NCI-H1048 (cell line): ENCODE data around the gene KCNK5.

Experiments used
- DNase-seq: peaks from one replicate; lab custom pipeline; 2025; lab: John Stamatoyannopoulos, UW

Gene KCNK5

DNA sequence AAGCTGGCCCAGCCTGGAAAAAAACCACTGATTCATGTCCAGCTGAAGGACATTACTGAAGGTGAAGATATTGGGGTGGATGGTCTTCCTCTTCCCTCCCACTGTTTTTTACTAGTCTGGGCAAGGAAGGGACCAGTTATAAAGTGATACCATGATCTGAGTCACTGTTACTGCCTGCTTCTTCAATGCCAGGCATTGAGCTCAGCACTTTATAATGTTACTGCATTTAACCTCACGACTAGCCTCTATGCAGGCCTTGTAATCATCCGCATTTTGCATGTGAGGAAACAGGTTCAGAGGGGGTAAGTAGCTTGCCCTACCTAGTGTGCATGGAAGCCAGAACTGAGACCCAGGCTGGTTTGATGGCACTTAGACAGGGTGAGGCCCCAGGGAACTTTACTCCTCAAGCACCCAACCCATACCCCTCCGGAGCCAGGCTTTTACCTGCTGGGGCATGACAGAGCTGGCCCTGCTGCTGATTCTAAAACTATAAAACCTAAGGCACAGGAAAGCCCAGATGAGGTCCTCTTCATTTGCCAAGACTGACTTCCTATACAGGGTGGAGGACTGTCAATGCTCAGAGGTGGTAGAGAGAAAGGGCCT, 11.0 kb upstream of the KCNK5 start:
- DNase-seq = no peak

DNA sequence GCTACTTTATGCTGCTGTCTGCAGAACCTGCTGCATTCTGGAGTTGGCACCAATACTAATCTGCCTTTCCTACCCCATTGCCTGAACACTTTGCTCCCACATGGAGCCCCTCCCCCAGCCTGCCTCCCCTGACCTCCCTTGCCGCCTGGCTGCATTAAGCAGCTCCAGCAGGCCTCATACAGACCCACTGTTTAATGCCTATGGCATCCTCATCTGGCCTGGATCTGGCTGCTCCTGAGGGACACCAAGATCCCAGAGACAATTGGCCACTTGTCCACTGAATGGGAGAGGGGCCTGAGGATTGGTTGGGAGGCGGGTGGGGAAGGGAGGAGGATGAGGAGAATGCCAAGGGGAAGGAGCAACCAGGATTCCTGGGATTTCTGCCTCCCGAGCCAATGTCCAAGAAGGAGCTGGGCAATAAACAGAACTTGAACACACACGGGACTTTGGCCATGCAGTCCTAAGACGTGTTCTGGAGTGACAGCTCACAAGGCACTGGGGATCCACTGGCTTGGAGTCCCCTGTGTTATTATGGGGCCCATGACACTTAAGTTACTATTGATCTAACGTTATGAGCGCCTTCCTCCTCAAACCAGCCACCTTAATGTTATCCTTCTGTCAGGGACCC, 10.4 kb upstream of the KCNK5 start:
- no peak for DNase-seq

DNA sequence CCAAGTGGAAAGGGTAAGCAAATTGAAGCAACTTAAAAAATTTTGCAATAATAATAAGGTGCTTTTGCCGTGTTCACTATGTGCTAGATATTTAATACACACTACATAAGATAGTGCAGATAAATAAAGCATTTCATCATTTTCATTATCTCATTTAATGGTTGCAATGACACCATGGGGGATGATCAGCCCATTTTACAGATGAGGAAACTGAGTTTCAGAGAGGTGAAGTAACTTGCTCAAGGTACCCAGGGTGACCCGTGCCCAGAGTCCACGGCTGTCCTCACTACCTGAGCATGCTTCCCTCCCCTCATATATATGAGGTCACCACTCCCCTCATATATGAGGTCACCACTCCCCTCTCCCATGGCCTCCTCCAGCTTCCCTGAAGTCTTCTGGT, 7.5 kb upstream of the KCNK5 start:
- no peak for DNase-seq

DNA sequence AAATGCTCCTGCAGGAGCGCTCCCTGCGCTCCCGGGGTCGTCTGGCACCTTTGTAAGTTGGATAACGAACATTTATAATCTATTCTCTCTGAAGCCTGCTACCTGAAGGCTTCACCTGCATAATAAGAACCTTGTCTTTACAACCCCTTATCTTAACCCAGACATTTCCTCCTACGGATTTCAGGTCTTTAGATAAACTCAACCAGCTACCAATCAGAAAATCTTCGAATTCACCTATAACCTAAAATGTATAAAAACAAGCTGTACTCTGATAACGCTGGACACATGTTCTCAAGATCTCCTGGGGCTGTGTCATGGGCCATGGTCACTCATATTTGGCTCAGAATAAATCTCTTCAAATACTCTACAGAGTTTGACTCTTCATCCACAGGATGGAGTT, 4.1 kb upstream of the KCNK5 start:
- DNase-seq = no peak

DNA sequence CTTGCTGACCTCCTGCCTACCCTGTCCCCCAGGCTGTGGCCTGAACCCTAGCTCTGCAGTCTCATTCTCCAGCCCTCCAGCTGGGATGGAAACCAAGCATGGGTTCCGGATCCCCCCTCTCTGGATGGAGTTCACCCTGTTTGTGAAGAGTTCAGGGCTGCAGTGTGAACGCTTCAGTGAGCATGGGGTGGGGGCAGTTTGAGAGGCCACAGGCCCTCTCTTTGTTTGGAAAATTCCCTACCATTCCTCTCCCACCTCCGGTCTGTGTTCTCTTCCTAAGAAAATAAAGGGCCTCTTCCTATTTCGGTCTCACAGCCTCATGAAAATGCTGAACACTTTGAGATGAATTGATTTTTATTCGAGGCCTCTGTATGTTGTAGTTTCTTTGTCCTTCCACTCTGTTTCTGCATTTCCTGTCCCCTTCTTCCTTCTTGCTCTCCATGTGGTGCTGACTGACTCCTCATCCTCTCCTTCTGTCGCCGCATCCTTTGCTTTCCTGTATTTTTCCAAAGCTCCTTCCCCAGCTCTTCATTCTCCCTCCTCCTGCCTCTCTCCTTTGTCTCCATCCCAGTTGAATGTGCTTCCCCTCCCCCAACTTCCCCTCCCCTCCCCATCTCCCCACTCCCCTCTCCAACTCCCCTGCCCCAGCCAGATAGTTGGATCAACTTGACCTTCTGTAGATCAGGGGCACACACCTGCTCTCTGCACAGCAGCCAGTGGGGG, 2.4 kb upstream of the KCNK5 start:
- no peak for DNase-seq

DNA sequence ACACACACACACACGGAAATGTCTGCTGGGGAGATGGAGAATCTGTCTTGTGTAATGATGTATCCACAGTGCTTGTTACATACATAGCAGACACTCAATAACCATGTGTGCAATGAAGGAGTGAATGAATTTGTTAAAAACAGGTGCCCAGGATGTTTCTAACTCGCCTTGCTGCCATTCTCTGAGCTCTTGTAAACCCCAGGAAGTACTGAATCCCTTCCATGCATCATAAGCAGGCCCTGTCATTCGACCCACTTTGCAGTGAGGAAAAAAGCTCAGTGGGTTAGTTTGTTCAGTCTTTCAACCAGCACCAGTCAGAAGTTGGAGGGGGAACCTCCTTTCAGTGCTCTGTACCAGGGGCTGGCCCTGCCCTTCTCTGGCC, 1.4 kb upstream of the KCNK5 start:
- no peak for DNase-seq

DNA sequence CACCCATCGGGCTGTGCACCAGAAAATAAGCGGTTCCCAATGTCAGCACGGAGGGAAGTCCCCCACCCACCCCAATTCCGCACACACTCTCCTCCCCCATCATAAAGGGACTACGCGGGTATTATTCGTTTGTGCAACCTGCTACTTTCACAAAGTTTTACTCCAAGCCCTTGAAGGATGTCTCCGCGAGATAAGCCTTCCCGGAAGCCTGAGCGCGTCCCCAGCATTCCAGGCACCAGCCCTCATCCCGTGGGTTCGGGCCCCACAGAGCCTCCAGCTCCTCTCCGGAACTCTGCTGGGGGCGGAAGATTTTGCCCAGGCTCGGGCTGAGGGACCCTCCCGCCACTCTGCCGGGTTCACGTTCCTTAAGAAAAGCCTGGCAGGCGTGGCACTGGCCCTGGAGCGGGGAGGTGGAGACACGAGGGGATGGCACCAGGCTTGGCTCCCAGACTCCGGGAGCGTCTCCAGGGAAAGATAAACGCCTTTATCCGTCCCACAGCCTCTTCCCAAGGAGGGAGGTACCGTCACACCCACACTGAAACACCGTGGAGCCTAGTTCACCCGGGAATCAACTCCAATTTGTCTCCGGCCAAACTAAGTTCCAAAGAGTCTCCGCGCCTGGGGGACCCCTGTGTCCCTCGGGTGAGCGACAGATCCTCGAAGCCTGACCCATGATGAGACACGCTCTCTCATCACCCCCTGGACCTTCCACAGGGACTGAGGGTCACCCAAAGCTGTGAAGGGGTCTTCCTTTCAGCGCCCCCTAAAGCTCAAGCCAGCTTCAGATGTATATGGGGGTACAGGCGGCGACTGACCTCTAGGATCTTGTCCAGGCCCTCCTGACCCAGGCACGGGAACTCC, 934 bp downstream of the KCNK5 start:
- no peak for DNase-seq

DNA sequence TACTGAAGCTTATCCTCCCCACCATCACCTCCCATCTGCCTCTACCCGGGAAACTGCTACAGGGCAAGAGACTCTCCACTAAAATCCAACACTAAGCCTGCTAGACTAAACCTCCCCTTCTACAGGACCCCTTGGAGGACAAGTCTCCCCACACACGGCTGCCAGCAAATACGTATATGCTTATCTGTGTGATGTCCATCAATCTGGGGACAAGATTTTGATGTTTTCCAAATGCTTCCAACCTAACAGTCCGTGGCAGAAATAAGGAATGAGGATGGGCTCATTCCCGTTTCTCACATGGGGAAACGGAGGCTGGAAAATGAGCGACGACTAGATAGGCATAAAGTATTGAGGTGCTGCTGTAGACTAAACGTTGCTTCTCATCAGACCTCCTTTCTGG, 1.8 kb downstream of the KCNK5 start:
- no peak for DNase-seq

DNA sequence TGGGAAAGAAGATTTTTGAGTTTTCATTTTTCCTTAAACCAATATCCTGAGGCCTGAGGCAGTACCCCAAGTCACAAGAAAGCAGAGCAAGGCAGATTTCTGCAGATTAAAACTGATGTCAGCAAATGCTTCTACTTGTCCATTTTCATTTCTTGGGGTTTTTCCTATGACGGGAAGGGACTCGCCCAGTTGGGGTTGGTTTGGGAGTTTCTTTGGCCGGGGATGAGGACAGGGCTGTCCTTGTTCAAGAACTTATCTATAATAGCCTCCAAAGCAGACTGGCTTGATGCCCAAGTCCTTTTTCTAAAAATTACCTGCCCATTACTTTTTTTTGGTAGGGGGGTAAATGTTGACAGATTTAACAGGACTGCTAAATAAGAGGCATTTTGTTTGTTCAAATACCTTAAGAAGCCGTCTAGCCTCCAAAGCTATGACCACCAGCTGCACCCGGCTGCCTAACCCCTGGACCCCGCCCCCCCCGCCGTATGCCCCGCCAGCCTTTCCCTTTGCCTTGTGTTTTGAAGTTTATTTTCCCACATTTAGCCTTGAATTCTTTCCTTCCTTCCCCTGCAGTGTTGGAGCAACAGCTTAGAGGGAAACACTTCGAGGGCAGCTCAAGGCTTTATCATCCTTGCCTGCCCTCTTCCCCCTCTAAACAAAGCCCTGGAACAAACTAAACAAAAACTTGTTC, 2.5 kb downstream of the KCNK5 start:
- no peak for DNase-seq

DNA sequence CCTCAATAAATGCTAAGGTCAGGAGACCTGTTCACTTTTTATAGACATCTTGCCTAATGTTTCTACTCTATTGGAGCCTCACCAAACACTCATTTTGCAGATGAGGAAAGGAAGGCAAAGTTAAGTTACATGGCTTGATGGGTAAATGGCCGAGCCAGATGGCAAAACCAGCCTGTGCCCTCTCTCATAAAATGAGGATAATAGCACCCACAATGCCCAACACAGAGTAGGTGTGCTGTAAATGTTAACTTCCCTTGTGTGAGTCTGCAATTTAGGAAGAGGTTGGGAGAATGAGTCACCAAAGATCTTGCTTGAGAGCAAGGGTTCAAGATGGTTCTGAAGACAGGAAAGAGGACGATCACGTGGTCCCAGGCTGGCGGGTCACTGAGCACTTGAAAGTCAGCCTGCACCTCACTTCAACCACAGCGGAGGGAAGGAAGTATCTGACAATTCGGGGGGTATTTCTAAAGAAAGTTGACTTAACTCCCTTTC, 3.3 kb downstream of the KCNK5 start:
- DNase-seq = no peak

DNA sequence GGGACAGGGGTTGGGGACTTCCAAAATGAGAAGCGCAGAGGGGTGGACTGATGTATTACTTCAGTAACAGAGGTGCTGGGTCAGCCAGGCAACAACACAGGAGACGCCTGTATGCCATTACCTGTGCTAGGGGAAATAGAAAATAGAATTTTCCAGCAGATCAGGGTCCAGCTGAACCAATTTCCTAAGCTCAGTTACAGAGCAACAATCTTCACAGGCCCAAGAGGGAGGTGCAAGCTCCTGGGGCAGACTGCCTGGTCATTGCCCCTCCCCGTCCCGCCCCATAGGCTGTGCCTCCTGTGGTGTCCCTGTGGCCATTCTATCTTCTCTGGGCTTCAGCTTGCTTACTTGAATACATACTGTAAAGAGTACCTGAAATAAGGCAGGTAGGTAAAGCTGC, 3.7 kb downstream of the KCNK5 start:
- no peak for DNase-seq

DNA sequence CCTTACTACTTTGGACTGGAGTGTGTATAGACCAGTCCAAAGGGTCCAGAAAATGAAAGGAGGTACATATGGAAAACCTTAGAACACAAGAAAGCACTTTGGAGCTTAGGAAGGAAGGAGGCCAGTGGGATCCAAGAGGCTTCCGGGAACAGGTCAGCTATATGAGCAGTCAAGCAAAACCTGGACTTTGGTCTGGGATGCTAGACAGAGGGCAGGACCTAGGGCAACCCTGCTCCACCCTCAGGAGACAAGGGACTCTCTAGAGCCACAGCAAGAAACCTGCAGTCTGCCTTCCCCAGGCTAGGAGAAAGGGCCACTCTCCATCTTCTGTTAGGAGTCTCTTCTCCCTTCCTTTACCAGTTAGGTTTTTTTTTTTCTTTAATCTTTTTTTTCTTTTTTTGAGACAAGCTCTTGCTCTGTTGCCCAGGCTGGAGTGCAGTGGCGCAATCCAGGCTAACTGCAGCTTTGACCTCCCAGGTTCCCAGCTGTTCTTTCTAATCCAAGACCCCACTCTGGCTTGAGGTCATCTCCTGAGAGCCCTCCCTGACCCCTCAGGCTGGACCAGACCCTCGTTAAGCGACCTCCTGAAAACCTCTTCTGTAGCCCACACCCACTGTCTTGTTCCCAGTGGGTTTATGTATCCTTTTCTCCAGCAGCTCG, 4.6 kb downstream of the KCNK5 start:
- DNase-seq = no peak

DNA sequence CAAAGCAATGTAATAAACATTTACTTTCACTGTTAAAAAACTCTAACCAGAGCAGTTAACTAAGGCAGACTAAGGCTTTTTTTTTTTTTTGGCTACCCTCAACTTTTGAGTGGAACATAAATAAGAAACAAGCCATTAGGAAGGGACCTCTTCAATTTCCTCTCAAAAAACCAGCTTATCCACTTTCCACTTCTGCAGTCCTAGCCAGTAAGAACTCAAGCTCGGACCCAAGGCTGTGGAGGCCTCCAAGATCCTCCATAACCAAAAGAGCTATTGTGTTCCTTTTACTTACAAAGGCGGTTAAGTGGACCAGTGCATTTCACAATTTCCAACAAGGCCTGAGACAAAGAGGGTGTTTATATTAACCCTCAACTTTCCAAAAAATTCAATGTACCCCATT, 5.3 kb downstream of the KCNK5 start:
- no peak for DNase-seq

DNA sequence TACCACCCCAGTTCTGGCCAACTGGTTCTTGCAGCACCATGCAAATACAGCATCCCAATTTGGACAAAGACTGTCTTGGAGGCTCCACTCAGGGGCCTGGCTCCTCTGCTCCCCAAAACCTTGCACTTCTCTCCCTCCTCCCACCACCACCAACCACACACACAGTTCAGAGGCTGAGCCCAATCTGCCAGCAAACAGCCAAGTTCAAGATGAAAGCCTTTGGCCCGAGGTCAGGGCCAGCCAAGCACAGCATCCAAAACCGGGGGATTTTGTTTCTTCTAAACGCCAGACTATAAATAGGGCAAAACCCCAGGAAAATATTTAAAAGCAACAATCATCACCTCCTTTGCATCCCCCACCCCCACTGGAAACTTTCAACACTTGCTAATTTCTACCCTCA, 5.7 kb downstream of the KCNK5 start:
- DNase-seq = no peak

DNA sequence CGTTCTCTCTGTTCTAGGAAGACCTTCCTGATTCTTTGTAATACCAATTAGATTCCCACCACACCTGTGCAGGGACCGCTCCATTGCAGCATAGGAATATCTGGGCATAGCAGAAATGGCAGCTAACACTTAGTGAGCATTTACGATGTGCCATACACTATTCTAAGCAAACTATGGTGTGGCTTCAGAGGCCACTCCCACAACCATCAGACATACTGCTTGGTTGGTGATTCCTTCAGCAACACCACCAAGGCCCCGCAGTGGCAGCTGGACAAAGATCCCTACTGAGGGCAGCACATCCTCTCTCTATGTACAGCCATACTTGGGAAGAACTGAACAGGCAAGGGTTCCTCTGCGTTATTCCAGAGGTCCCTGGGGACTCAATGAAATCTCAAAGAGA, 6.2 kb downstream of the KCNK5 start:
- DNase-seq = no peak

DNA sequence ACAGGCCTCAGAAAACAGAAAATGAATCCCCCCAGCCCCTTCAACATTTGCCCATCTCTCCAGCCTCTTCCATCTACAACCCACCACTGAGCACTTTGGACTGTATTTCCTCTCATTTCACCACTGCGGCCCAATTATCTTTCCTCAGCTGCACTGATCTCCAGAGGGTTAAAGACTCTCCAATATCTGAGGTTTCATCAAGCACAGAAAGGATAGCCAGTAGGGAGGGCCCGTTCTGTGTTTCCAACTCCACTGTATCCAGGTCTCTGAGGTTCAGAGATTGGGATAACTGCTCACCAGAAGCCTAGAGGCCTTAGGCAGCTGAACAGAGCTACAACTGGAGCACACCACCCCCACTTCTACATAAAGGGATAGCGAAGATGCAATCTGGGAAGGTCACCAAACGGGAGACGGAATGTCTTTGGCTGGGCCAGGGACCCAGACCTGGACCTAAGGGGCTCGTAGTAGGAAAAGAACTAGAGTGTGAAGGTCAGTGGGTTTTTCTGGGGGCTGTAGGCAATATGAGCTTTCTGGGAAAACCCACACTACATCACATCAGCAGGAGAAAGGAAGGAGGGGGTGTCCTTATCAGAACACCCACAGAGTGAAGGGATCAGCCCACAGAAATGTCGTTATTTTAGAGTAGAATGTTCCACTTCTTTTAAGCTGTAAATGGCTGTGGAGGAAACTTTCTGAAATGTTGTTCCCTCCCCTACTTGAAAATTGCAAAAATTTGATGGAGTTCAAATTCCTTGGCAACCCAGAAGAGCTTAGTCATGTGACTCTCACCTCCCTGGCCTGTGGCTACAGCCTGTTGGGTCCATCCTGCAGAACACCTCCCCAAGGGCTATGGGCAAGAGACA, 7.3 kb downstream of the KCNK5 start:
- no peak for DNase-seq

DNA sequence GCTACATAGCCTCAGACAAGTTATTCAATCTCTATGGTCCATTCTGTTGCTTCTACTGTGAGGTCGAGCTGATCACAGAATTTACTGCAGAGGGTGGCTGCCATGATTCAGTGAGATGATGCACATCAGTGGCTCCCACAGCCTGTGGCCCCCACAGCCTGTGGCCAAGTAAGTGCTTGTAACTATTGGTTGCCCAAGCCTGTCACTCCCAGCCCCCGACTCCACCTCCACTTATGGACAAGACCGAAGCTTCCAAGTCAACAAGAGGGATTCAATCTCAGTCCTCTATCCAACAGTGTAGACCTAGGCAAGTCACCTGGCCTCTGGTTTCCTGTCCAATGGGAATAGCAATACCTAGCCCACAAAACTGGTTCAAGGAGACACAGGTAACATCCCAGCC, 8.2 kb downstream of the KCNK5 start:
- no peak for DNase-seq

DNA sequence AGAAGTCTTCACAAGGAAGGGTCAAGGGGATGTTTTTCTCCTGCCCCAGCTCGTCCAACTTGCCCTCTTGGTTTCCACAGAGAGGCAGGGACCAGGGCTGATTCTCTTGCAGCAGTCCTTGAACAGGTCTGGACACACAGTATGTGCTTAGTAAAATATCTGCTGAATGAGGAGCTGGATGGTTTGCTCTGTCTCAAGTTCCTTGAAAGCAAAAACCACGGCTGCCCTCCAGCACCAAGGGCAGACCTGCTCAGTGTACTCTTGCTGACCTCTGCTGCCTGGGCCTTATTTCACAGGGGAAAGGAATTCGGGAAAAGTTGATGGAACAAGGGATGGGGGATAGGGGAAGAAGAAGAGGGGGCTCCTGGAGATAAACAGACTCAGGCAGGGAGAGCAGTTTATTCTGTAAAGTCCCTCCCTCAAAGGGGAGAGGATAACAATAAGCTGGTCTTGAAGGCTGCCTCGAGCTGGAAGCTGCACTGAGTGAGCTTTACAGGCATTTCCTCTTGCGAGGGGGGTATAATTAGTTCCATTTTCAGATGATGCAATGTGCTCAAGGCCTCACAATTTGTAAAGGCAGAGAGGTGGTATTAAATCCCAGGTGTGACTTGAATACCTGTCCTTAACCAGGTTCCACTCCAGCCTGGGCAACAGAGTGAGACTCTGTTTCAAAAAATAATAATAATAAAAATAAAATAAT, 10.3 kb downstream of the KCNK5 start:
- DNase-seq = no peak

DNA sequence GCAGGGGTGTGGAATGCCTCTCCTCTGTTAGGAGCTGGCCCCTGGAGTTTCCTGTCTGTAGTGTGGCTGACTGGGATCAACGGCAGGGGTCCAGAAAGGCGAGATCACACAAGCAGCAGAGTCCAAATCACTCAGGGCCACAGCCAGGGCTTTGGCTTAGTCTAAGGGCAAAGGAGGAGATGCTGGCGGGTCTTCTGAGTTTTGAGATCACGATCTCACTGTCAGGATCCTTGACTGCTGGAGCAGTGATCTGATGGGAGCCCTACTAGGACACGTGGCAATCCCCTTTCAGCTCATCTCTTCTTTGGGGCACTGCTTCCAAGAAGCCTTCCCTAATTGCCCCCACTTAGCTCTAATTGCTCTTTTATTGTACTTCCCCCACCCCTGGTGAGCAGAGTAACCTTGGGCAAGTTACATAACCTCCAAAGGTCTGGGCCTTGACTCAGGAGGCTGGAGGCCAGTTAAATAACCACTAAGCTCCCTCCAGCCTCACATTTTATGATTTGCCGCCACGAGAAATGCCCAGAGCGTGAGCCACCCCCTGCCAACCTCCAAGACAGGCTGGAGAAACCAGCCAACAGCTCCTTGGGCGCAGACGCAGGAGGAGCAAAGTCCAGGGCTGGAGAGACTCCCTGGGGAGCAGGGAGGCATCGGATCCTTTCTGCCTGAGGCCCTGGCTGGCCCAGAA, 12.0 kb downstream of the KCNK5 start:
- no peak for DNase-seq
